ENCODE measurements around the gene METTL3.
A peak's percentile ranks its signal among the peaks of the same experiment; 100 is the strongest.

The METTL3 gene

DNA sequence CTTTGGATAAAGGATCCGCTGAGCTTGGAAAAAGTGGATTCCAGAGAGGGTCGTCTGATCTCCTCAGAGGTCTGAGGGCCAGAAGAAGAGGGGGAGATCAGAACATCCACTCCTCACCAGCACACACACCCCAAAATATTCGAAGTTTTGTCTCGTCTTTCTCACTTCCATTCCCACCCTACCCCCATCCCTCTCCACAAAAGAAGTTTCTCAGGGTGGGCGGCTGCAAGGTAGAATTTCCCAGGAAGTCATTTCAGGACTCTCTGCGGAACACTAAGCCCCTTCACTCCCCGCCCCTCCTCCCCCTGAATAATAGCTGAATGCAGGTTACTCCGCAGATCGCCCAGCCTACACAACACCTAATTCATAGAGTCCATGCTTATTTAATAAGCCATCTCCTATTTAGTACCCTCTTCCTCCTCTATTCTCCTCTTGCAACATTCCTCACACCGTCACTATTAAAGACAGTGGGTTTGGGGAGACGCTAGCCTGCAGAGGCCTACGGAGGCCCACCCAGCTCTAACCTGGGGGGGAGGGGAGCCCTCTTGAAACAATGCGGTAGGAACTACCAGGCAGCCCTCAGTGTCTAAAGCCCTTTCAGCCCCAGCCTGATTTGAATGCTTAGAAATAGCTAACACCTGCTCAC, 15.7 kb upstream of the METTL3 start:
- no peak for DNase-seq

DNA sequence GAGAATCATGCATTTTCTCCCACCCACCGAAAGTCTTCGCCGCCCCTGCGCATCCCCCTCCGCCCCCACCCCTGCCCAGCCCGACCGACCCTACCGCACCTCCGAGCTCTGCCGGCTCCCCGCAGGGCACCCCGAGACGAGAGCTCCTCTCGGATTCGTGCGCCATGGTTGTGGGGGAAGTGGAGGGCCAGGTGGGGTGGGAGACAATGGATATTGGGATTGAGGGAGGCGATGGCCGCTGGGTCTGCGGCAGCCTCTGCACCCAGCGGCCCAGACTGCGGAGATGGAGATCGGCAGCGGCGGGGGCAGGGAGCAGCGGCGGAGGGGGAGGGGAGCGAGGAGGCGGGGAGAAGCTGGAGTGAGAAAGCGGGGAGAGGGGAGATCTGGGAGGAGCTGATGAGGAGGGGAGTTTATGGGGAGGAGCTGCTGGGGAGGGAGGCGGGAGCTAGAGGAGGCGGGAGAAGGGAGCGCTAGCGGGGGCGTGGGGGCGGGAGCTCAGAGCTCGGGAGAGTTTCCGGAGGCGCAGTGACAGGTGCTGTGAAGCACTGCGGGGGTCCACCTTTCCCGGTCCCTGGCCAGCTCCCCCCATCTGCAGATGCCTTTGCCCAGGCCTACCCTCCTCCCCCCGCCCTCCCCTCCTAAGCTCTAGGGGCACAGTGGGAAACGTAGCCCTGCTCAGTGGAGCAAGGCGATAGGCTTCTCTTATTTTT, 15.0 kb upstream of the METTL3 start, which contains the start of gene SALL2:
Gene SALL2 (minus strand): TSS at position 385 of the 710 bp plus-strand sequence. CDS start 219 bp downstream, at position 166.
- peak in 53 of 56 donors; percentile 16 to 88 (median 70) for DNase-seq

DNA sequence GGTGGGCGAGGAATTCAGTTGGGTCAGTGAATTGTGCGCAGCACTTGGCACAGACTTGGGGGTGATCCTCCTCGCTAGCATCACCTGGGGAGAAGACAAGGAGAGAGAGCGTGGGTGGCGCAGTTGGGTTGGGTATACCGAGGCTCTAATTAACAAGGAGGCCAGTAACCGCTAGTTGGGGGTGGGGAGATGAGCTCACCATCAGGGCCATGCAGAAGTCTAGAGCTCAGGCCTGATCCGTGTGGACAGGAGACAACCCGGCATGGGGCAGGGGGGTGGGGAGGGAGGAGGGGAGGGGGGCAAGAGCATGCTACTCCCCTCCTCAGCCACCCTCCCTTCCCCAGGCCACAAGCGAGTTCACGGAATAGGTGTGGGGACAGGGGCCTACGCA, 14.4 kb upstream of the METTL3 start:
- peak in 18 of 56 donors; percentile 12 to 41 (median 22) for DNase-seq

DNA sequence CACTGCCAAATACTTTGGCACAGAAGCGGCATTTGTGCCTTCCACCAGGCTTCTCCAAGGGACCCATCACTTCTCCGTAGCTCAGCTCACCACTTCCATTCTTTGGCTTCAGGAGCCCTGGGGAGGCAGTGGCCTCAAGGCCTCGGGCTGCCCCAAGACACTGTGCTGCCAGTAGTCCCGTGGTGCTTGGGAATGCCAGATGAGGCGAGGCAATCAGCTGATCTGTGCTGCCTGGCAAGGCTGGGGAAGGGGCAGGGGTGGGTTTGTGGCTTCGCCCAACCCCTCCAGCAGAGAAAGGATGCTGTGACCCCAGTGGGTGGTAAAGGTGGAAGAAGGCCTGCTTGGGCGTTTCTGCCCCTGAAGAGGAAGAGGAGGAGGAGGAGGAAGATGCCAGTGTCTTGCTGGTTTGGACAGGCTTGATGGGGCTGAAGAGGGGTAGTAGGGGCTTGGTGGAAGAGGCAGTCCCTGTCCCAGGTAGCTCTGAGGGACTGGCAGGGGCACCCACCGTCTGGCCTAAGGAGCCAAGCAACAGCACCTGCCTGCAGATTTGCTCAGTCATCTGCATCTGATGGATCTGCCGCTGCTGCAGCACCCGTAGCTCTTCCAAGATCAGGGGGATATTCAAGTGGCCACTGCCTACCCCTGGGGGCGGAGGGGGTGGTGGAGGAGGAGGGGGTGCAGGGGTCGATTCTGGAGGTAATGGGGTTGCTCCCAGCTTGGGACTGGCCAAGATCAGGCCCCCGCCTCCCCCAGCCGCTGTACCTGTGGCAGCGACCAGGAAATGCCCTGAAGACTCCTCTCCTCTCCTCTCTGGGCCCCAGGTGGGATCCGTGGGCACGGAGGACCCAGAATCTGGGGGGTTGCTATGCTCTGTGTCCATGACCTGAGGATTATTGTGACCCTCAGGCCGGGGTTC, 13.7 kb upstream of the METTL3 start:
- DNase-seq: peak in 5 of 56 donors; percentile 4 to 26 (median 13)

DNA sequence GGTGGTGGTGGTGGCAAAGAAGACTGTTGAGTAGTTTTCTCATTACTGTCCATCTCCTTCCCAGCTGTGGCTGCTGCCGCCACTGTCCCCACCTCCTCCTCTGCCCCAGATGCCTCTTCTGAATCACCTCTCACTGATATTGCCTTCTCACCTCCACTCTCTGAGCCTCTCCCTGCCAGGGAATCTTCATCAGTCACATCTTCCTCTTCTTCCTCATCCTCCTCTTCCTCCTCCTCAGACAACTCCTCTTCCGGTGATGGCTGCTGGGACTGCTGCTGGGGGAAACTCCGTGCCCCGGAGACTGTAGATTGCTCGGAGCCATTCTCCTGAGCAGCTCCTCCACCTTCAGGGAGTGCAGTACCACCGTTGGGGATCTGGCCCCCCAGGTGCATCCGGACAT, 12.1 kb upstream of the METTL3 start:
- DNase-seq: no peak

DNA sequence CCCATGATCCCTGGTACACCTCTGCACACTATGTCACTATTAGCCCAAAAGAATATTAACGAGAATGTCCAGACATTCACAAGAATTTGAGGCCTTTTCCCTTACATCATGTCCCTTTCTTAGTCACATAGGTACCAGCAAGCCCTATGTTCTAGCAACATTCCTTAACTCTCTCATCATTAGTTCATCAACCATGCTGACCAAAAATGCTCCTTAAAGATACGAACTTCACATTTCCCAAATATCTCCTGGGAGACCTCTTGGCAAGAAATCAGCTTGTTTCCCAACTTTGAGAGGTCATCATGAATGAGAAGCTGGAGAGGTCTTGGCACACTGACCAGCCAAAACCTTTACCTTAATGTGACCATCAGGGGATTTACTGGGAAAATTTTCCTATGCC, 10.4 kb upstream of the METTL3 start:
- DNase-seq: no peak

DNA sequence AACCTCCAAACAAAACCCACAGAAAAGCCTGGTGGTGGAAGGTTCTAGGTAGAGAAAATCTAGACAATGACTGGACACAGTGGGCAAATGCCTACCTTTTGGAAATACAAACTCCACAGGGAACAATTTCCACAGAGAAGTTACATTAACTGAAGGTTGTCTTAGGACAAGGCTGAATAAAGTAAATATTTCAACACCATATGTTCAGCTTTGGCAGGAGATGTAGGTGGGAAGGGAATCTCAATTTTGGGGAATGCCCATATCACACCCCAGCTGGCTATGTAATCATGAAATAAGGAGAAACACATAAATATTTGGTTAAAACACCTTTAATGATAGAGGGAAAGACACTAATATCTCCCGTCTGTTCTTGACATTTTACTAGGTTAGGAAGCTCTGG, 9.6 kb upstream of the METTL3 start:
- no peak for DNase-seq

DNA sequence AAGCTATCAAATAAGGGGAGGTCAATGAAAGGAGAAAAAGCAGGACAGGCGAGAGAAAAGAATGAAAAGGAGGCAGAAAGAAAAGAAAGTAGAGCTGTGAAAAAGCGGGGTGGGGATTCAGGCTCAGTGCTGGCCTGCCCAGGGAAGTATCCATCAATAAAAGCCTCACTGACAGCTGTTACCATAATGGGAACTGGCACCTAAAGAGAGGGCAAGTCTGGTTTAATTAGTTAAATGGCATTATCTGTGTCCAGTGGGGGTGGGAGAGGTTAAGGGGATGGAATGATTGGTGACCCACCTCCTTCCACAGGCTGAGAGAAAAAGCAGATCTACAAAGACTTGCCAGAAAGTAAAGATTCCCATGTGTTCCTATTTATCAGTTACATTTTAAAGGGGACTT, 7.6 kb upstream of the METTL3 start:
- DNase-seq: no peak

DNA sequence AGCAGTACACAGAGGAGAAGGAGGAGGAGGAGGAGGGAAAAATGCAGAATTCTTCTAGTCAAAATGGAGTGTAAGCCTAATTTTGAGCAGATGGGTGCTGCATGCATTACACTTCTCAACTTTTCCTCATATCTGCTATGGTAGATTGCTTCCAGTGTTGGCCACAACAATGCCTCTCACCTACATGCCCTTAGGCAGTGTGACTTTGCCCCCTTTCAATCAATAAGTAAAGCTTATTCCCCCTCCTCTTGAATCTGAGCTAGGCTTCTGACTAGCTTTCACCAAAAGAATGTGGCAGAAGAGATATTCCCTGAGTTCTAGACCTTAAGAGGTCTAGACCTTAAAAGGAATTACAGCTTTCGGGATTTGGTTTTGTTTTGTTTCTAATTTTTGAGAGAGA, 3.2 kb upstream of the METTL3 start:
- DNase-seq: no peak

DNA sequence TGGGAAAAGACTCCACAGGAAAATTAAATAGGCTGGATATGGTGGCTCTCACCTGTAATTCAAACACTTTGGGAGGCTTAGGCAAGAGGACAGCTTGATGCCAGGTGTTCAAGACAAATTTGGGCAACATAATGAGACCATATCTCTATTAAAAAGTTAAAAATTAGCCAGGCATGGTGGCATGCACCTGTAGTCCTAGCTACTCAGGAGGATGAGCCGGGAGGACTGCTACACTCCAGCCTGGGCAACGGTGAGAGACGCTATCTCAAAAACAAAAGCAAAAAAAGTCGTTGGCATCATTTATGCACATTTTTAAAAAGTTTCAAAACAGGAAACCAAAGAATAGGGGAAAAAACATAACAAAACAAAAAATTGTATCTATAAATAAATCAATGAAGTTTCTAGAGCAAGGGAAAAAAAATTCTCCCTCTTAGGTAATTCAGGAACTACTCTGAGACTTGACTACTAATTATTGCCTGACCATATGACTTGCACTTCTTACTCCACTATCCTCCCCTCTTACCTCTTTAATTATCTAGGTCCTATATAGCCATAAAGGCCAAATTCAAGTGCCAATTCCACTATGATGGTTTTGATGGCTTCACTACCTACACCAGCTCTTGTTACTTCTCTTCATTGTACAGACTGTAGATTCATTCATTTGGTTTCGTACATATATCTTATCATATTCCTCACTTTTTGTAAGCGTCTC, 1.6 kb downstream of the METTL3 start:
- DNase-seq: no peak

DNA sequence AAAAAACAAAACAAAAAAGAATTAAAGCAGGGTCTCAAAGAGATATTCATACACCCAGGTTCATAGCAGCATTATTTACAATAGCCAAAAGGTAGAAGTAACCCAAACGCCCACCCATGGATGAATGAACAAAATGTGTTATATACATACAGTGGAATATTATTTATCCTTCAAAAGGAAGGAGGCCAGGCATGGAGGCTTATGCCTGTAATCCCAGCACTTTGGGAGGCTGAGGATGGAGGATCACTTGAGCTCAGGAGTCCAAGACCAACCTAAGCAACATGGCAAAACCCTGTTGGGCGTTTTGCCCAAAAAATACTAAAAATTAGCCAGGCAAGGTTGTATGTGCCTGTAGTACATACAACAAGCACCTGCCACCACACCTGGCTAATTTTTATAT, 4.6 kb downstream of the METTL3 start:
- DNase-seq: no peak

DNA sequence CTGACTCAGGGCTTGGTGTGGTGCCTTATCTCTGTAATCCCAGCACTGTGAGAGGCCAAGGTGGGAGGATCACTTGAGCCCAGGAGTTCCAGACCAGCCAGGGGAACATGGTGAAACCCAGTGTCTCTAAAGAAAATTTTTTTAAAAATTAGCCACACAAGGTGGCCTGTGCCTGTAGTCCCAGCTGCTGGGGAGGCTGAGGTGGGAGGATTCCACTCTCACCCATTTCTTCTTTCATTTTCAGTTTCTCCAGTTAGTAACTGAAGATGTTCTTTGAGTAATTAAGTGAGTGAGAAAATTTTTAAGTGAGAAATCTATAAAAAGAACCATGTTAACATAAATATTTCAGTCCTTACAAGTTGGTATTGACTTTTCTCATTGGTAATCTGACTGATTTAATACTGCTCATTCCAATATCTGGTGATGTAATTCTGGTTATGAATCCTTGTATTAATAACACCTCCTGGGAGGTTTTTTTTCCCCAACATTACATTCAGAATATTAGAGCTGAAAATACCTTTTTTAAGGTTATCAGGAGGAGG, 6.1 kb downstream of the METTL3 start:
- no peak for DNase-seq

DNA sequence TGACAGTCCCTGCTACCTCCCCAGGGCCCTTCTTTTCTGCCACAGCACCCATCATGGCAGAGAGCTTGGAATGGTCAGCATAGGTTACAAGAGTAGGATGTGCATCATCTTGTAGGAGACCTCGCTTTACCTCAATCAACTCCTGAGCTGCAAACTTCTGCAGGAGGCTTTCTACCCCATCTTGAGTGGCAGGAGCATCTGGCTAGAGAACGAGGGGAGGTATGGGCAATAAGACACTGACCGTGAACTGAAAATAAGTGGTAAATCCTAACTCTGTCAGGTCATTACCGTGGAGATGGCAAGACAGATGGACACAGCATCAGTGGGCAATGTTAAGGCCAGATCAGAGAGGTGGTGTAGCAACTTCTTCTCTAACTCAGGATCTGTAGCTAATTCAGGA, 7.8 kb downstream of the METTL3 start:
- DNase-seq: no peak

DNA sequence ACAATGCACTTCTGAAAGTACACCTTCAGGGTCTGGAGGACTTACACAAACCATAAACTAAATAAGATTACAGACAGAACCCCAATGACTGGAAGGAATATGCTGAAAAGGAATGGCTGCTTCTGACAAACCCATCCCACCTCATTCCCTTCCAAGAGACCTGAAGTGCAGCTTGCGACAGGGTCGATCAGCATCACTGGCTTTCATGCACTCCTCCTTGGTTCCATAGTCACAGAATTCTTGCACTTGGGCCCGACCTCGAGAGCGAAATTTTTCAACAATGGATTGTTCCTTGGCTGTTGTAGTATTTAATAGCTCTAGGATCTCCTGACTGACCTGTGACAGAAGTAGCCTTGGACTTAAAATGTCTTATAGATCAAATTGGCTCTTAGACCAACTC, 9.6 kb downstream of the METTL3 start:
- DNase-seq: no peak

DNA sequence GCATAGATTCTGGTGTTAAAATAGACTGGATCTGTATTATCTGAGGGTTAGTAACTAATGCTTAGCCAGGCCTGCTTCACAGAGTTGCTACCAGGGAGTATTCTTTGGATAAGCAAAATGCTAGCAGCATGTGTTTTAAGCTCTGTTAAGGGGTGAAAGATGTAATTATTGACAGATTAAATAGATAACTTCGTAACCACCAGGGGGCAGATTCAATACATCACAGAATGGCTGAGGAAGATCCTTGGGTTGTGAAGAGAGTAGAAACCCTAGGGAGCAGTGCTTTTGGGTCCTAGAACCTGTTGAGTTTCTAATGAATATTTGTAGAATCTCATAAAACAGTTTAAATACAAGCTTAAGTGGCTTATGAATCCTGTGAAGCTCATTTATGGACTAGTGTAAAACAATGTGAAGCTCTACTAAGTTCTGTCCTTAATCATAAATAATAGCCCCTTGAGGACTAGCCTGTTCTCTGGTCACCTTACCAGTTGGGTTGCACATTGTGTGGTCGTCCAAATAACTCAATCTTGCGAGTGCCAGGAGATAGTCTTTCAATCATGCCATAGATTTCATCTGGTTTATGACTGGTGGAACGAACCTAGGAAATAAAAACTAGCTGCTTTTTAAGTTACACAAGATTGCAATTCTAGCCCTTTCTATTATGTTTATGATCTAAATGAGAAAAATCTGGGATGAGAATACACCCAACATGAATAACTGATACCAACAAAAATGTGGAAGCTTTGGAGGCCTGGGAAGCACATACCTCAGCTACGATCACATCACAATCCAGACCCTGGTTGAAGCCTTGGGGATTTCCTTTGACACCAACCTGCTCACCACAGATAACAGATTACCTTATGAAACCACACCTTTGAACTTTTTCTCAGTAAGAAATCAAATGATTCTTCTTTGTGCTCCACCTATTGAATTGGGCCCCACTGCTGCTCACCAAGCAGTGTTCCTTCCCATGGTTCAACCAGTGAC, 12.3 kb downstream of the METTL3 start:
- peak in 2 of 56 donors; percentile 21 to 28 for DNase-seq

DNA sequence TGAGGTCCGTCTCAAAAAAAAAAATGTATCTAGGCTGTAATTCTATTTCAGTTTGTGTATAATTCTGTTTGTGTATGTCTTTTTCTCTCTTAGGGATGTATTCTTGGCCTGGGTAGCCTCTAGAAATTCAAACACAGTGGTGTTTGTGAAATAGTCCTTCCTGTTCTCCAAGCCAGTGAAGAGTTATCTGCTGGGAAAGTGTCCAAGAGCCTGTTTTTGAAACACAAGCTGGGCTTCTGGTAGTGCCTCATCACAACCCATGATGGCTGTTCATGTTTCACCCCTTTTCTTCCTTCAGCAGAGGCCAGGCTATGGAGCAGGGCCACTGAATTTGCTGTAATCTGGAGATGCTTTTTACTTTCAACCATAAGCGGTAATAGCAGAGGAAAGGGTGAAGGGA, 14.7 kb downstream of the METTL3 start:
- no peak for DNase-seq

DNA sequence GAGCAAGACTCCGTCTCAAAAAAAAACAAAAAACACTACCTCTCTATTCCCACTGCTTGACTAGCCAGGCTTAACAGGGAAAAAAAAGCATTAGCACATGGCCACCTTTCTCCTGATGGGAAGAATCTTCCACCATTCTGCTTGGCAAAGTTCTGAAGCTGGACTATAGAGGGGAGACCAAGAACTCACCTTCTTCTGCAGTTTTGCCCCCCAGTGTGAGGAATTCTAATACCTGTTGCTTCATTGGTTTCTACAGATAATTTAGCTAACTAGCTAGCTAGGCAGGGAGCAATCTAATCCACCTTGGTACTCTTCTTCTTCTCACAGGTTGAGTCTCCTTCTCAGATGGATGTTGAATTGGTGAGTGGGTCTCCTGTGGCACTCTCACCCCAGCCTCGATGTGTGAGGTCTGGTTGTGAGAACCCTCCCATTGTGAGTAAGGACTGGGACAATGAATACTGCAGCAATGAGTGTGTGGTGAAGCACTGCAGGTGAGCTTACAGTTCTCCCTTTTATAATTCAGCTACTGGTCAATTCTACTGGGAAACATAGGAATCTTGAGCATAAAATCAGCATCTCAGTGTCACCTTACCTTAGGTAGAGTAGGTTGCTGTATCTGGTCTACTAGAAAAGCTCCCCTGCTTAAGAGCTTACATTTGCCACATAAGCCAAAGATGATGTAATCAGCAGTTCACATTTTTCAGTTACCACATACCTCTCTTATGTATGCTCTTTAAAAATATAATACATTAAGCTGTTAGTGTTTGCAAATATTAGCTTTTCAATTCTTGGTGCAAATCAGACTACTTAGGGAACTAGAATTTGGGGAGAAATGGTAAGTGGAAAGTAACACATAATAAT, 16.0 kb downstream of the METTL3 start:
- DNase-seq: no peak

DNA sequence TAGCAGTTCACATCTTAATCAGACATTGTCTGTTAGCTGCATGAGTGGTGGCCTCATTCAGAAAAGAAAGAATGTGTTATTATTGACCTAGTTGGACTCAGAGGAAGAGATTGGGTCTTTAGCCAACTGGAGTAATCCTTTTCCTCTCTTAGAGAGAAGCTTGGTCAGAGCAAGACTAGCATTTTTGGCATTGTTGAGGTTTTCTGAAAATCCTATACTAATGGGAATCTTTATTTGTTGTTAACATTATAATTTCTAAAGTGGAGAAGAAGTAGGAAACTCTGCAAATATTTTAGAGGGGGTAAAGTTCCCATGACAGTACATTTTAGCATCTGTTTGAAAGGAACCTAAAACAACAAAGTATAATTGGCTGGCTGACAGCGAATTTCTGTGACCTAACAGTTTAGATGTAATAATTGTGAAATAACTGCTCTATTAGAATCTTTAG, 24.5 kb downstream of the METTL3 start:
- DNase-seq: no peak
